ENCODE measurements around the gene IFNGR1. TPM values are rescaled to one million over a fixed set of nuclear protein-coding genes. Genes with fewer than 3 reads are reported as not detected.
"Not testable (repeated sequence)": the region's sequence is repeated elsewhere in the genome, so short reads cannot be mapped to it uniquely, and the experiment has no call there.

Gene IFNGR1
- total RNA-seq, 1 experiment from 2014 or later, result 22.8 TPM

DNA sequence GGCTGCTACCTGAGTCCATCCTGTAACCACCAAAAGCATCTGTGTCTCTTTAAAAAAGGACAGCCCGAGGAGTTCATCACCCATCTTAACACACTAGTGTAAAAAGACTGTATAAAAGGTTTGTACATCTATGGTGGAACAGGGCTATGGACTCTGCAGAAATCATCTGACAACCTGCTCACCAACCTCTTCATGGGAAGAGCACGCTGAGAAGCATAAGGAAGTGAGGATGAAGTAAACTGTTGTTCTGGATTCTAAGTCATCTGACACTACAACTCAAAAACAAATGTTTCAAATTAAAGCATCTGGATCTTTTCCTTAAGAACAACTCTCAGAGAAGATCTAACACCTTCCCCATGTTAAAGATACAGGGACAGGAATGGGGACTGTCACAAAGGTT lies 5.4 kb downstream of the IFNGR1 start:
- no peak for DNase-seq (ENCODE audit: low read depth)

DNA sequence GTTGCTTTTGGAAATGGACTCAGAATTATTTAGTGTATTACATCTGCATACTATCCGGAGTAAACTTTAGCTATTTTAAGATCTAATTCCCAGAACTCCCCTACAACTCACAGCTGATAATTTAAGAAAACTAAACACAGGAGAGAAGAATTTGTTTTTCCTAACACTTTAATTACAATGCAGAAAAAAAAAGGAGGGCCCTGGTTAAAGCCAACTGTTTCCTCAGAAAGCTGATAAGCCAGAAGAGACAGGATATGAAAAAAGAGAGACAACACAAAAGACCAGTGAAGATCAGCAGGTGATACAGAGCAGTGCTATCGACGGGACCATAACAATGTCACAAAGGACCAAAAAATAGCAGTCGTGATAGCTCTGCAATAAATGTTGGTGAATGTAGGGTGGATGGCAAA lies 5.8 kb downstream of the IFNGR1 start:
- no peak for DNase-seq (ENCODE audit: low read depth)

DNA sequence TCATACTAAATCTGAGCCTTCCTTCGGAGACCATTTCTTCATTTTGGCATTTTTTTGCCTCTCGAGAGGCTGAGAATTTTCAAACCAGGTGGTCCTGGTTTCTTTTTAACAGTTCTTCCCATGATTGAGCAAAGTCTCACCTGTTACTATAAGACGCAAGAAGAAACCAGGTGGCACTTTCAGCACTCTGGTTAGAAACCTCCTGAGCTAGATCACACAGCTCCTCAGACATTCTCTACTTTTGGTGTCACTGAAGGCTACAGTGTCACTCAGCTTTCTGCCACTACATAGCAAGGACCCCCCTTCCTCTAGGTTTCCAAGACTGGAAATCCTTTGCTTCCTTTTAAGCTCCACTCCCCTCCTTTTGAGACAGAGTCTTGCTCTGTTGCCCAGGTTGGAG lies 7.3 kb downstream of the IFNGR1 start:
- no peak for DNase-seq (ENCODE audit: low read depth)

DNA sequence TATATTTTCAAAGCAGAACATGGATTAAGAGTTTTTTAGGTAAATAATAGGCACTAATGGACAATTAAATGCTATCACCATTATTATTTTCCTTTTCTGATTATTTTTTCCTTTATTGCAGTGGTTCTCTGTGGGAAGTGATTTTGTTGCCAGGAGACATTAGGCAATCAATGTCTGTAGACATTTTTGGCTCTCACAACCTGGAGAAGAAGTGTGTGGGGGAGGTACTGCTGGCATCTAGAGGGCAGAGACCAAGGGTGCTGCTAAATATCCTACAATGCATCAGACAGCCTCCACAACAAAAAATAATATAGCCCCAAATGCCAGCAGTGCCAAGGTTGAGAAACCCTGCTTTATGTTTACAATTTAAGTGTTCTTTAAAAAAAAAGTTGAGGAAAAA lies 8.3 kb downstream of the IFNGR1 start:
- no peak for DNase-seq (ENCODE audit: low read depth)

DNA sequence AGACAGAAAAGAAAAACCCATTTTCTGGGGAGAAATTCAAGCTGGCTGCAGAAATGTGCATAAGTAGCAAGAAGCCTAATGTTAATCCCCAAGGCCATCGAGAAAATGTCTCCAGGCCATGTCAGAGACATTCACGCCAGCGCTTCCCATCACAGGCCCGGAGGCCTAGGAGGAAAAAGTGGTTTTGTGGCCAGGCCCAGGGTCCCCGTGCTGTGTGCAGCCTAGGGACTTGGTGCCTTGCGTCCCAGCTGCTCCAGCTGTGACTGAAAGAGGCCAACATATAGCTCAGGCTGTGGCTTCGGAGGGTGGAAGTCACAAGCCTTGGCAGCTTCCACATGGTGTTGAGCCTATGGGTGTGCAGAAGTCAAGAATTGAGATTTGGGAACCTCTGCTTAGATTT lies 10.9 kb downstream of the IFNGR1 start:
- no peak for DNase-seq (ENCODE audit: low read depth)

DNA sequence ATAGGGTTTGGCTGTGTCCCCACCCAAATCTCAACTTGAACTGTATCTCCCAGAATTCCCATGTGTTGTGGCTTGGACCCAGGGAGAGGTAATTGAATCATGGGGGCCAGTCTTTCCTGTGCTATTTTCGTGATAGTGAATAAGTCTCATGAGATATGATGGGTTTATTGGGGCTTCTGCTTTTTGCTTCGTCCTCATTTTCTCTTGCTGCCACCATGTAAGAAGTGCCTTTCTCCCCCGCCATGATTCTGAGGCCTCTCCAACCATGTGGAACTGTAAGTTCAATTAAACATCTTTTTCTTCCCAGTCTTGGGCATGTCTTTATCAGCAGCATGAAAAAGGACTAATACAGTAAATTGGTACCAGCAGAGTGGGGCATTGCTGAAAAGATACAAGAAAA lies 11.7 kb downstream of the IFNGR1 start:
- not testable (repeated sequence) for DNase-seq (ENCODE audit: low read depth)

DNA sequence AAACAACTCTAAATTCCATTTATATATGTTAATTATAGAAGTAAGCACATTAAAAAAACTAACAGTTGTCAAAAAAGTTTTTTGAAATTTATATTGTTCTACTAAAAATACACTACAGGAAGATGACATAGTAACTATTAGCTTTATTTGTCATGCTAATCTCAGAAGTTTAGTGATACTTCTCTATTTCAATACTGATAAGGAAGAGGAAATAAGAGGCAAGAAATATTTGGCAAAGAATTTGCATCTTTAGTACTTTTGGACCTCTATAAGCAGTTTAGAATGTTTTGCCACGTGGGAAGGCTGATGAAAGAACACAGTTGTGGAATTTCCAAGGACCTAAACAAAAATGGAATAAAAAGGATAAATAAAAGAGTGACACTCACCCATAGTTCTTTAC lies 12.6 kb downstream of the IFNGR1 start:
- DNase-seq (ENCODE audit: low read depth), result no peak

DNA sequence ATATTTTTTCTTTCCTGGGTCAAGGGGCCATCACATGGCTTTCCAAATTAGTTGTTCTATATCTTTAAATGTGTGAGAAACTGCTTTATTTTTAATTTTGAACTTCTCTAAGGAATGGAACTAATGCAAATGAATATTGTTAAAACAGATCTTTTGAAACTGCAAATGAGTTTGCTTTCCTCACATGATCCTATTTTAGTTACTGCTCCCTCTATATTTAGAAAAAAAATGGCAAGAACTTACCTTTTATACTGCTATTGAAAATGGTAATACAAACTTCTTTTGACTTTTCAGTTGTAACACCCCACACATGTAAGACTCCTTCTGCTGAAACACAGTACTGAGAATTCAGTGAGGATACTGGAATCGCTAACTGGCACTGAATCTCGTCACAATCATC lies 15.9 kb downstream of the IFNGR1 start:
- DNase-seq (ENCODE audit: low read depth), result no peak

DNA sequence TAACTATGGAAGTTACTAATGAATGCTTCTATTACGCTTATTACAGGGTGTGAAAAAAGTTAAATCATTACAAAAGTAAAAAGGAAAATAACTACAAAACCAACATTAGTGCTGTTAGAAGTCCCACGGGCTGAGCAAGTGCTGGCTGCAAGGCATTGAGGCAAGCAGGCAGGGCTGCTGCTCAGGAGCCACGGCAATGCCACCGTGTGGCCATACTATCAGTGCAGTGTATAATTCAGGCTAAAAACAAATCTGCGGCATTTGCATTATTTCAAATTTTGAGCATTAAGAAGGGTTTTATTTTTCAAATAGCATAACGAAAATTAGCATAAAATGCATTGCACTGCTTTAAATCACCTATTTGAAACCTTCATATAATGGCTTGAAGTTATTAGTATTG lies 17.1 kb downstream of the IFNGR1 start:
- DNase-seq (ENCODE audit: low read depth), result peak; percentile 24

DNA sequence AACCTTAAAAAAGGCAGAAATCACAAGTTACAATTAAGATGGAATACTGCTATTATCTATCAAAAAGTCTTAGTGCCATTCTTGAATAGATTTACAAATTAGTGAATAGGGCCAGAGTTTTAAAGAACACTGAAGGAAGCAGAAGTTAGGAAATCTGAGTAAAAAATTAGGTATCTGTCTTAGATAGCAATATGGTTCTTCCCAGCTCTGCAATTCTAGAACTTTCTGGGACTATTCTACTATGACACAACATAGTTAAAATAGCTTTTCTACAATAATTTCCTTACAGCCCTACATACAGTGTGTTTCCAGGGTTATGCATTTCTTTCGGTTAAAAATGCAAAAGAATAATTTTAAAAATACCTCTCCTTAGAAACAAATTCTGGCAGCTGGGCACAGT lies 18.2 kb downstream of the IFNGR1 start:
- no peak for DNase-seq (ENCODE audit: low read depth)

DNA sequence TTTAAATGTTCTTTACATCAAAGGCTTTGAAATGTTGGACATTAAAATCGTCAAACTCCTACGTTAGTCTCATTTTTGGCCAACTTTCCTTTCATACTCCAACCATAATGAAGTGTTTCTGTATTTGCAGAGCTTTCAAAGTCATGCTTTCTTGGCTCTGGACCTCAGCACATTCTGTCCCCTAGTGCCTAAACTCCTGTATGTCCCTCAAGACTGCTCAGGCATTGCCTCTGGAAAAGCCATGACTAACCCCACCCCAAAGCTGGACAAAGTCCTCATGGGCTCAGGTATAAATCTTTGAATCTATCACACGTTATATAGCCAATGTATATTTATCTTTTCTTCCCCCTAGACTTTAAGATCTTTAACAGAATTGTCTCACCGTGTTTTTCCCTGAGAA lies 18.9 kb downstream of the IFNGR1 start:
- DNase-seq (ENCODE audit: low read depth), result no peak

DNA sequence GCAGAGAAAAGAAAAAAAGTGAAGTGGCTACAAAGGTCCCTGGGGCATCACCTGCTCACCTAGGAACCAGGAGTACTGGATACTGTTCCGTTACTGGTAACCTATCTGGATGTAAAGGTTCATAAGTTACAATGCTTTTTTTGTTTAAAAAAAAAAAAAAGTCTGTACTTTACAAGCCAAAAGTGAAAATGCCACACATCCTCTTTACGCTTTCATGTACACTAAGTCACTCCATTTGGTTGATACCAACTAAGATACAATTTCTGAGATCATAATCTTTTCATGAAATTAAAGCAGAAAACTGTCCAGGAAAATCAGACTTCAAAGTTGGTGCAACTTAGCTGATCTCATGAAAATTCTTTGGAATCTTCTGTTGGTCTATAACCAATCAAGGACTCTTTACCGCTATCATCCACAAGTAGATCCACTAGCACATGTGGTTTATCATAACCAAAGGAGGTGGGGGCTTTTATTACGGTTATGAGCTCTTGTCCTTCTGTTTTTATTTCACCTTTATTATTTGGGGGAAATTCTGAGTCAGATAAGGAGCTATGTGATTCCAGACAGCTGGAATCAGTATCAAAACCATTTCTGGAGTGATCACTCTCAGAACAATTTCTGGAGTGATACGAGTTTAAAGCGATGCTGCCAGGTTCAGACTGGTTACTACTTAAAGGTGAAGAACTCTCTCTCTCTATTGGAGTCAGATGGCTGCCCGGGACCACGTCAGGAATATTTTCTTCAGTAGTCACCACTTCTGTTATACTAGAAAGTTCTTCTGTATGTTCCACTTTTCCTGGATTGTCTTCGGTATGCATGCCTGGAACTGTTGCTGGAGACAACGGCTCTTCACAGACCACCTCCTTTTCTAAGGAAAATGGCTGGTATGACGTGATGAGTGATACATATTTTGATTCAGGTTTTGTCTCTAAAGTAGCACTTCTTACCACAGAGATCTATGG lies 21.2 kb downstream of the IFNGR1 start:
- no peak for DNase-seq (ENCODE audit: low read depth)

DNA sequence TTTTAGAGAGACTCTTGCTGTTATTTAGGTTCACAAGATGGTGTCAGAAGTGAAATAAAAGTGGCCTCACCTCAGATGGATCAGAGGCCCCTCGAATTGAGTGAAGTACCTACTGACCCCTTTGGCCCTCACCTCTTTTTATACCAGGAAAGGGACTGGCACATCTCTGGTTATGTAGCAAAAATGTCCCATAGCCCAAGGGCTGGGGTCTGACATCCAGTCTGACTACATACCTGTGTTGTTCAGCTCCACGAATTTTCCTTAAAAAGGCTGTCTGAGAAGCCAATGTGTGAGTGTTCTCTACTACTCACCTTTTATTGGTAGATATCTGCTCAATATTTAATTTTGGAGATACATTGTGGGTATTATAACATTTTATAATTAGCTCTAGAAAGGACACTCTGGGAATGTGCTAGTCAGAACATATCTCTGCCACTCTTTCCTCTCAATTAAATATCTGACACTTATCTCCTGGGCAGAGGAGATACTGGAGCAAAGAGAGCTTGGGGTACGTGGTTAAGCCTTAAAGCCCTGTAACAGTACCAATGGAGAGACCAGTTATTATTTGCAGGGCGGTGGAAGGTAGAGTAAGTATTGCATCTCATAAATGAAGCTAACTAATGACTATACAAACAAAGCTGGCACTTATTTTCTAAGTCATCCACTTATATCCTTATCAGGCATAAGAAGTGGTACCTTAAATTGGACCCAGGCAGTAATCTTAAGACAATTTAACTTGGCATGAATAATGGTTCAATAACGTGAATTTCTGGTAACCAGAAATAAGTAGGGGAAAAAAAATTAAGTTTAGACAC lies 25.7 kb downstream of the IFNGR1 start:
- DNase-seq (ENCODE audit: low read depth), result no peak

DNA sequence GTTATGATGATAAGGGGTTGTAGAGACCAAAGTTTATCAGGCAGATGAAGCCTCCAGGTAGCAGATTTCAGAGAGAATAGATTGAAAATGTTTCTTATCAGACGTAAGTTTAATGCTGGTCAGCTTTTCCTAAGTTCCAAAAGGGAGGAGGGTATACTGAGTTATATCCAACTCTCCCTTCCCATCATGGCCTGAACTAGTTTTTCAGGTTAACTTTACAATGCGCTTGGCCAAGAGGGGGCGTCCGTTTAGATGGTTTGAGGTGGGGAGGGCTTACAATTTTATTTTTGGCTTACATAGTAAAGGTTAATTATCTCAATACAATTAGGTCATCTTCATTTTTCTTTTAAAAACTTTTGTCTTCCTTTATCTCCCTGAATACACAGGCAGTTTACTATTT lies 26.4 kb downstream of the IFNGR1 start:
- no peak for DNase-seq (ENCODE audit: low read depth)

DNA sequence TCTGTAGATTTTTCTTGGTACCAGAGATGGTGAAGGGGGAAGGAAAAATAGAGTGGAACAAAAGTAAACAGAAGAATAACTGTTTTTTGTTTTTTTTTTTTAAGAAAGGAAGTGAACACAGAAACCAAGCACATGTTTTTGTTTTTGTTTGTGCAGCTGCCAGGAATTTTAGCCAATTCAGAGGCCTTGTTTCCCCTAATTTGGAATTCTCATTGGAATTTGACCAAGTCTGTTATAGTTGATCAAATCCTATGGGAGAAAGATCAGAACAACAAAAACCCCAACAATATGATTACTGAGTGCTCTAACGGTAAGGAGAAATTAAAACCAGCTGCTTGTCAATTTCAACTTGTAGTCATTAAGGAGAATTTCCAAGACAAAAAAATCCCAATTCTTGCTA lies 27.5 kb downstream of the IFNGR1 start:
- DNase-seq (ENCODE audit: low read depth), result peak; percentile 60

DNA sequence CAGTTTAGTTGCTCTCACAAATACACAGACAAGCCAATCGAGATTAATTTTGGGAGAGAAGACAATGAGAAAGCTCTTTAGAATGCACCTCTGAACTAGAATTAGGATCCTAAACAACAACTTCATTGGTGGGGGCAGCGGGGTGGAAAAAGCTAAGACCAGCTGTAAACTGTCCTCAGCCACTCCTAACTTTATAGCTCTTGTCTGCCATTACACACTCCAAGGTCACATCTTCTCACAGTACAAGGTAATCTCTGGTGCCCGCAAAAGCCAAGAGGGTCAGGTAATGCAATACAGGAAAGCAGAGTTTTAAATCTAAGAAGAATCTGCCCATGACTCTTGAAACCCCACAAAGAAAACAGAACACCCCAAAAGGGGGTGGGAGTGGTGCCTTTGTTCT lies 27.9 kb downstream of the IFNGR1 start:
- DNase-seq (ENCODE audit: low read depth), result no peak

DNA sequence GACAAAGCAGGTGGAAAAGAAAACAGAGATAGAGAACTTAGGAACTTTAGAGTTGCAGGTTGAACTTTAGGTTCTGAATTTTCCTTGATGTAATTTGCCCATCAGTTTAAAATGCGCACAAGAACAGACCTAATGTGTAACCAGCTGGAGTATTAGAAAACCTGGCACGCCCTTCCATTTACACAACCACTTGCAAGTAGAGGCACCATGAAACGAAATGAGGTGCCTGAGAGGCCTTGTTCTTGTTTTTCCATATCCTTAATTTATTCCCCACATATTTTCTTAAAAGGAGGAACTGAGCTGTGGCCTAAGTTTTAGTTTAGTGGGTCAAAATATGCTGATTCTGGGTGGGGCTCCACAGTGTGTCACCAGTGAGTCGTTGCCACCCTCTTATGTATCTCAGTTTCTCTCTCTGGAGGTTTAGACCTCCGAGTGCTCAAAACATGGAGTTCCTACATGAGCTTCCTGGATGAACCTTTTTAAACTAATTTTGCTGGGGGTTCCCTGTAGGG lies 28.5 kb downstream of the IFNGR1 start:
- no peak for DNase-seq (ENCODE audit: low read depth)

DNA sequence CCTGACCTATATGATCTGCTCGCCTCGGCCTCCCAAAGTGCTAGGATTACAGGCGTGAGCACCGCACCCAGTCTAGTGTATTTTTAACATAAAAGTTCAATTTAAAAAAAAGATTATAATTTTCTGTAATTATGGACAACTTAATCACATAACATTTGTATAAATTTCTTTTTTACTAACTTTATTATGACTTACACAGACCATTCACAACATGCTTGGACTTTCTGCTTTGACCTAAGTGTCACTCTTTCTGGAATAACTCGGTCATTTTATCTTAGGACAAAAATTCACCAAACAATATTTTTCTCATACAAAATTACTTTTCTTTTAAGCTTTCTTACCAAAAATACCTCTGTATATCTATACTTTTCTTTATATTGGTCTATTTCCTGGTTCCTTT lies 30.3 kb downstream of the IFNGR1 start:
- peak; percentile 54 for DNase-seq (ENCODE audit: low read depth)

DNA sequence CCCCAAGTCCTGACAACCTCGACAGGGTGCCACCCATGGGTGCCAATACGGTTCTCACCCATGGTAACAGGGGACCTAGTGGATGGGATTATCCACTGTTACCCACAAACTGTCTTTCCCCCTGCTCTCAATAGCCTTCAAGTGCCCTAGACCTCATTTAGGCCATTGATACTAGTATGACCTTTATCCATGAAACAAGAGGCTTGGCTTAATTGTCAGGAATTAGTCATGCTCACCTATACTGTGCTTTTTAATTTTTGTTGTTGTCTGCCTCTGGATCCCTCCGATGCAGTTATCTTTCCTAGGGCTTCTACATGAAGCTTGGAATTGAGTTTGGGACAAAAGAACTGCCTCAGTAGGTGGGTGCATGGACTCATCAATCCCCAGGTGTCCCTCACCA lies 33.9 kb downstream of the IFNGR1 start:
- DNase-seq (ENCODE audit: low read depth), result no peak

DNA sequence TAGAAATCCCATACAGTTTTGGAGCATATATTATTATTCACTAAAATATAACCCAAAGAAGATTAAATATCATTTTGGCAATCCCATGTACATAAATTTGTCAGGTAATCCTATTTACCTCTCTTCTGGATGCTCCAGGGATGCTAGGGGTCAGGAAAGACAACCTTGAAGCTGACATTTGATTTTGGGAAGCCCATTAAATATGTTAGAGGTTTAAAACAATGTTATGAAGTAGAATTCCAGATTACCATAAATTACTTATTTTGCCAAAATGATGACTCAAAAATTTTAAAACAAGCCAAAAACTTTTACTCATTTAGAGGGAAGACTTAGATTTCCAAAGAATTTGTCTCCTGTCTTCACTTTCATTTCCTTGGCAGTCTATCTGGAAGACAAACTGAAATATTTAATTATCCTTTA lies 36.5 kb downstream of the IFNGR1 start:
- DNase-seq (ENCODE audit: low read depth), result no peak

DNA sequence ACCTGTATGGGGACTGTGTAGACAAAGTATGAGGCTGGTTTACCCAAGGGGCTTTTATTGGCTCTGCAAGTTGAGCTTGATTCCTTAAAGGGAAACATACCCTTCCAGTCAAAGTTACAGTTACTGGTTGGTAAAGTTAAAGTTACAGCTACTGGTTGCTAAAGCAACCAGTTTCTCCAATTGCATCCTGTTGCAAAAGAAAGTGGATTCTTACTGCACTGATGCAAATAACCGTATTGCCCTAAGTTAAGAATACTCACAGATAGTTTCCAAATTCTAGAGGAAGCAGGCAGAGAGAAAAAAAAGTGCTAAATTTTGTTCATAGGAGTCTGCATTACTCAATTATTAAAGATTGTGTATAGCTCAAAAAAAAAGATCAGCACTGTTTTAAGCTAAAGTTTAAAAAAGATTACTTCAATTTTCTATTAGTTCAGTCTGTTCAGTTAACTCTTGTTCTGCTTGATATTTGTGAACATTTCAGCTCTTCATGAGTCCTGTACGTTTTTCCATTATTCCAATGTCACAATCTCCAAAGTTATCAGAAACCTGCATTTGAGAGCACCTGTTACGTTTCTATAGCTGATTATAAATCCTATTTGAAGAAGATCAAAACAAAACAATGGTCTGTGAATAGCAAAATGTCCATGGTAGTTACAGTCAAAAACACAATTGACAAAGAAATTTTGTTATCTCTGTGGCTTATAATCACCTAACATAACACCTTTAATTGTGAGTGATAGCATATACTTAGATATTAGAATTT lies 37.1 kb downstream of the IFNGR1 start:
- no peak for DNase-seq (ENCODE audit: low read depth)

DNA sequence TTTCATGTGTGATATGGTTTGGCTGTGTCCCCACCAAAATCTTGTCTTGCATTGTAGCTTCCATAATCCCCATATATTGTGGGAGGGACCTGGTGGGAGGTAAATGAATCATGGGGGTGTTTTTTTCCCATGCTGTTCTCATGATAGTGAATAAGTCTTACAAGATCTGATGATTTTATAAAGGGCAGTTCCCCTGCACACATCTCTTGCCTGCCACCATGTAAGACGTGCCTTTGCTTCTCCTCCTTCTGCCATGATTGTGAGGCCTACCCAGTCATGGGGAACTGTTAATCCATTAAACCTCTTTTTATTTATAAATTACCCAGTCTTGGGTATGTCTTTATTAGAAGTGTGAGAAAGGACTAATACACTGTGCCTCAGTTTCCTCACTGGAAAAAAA lies 41.6 kb downstream of the IFNGR1 start:
- no peak for DNase-seq (ENCODE audit: low read depth)
